Activated T-cell treated with anti-CD3 and anti-CD28 coated beads for 4 hours (primary cell): ENCODE measurements around the gene AAMDC.
"Not testable (repeated sequence)": the region's sequence is repeated elsewhere in the genome, so short reads cannot be mapped to it uniquely, and the experiment has no call there.

Experiments used
- DNase-seq: peaks from one replicate; pipeline ENCODE4 v3.0.0-alpha.2; 2020

The AAMDC gene

GRCh38 chr11:77890100-77890614 is 69.2 kb downstream of the AAMDC start:
- DNase-seq: not testable (repeated sequence)

- DNase-seq: not testable (repeated sequence)
These were observed 69.7 kb downstream of the AAMDC start for GRCh38 chr11:77890619-77891056.

DNA sequence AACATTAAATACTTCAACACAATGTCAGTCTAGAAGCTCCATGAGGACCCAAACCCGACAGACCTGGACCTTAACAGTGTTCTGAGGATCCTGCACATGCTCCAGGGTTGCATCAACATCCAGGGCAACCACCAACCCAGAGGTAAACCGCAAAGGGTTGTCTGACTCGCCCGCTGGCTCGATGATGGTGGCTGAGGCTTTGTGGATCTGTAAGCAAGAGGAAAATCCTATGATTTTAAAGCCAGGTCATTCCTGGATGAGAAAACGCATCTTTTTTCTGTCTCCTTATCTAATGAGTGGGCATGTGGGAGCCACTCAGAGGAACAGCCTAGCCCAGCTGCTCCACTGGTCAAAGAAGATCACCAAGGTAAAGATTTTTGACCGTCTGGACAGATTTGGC is 70.3 kb downstream of the AAMDC start:
- not testable (repeated sequence) for DNase-seq

DNA sequence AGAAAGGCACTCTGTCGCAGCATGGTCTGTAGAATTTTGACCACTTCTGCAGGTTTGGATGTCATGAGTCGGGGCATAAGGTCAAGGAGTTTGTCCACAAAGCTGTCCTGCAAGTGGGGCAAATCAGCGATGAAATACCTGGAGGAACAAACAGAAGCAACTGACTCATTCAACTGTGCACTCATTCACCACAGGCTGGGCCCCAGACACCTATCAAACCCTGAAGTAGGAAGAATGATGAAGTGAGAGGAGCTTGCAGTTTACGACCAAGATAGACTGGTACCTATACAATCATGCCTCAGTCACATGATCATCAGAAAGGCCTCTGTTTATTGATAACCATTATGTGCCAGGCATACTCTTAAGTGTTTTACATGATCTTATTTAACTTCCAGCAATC is 70.8 kb downstream of the AAMDC start:
- not testable (repeated sequence) for DNase-seq

- DNase-seq: not testable (repeated sequence)
These were observed 74.0 kb downstream of the AAMDC start for GRCh38 chr11:77894949-77895348.

DNA sequence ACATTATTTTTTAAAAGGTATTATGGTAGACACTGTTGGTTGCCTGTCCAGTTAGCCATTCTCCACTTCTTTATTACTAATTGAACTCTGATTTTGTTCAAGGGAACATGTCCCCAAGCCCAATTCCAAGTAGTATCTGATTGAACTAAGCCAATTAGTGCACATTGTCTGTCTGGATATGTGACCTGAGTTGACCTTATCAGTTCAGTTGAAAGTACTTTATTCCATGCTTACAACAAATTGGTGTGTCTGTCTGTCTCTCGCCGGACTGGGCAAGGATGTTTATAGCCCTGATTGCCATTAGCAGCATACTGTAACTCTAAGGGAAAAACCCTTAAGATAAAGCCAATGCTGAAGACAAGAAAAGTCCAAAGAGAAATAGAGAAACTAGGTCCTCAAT is 87.9 kb downstream of the AAMDC start:
- DNase-seq: no peak

- no peak for DNase-seq
These were observed 88.3 kb downstream of the AAMDC start for GRCh38 chr11:77909277-77909676.

- not testable (repeated sequence) for DNase-seq
These were observed 89.9 kb downstream of the AAMDC start for GRCh38 chr11:77910828-77911227.

GRCh38 chr11:77913608-77914306 is 92.8 kb downstream of the AAMDC start:
- DNase-seq: not testable (repeated sequence)

GRCh38 chr11:77914307-77914791 is 93.4 kb downstream of the AAMDC start:
- not testable (repeated sequence) for DNase-seq

DNA sequence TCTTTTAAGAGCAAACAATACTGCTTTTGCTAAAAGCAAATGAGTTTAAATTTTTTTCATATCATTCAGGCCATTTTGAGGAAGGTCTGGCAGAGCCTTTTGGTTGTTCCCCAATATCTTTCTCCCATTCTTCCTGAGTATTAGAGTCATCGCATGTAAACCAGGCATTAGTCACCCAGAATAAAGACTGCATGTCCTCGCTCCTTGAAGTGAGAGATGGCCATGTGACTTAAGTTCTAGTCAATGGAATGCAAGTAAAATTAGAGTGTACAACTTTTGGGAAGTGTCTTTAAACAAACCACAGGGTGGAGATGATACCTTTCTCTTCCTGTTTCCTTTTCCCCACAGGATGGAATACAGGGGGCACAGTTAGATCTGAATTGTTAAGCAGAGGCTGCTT is 96.8 kb downstream of the AAMDC start:
- DNase-seq: not testable (repeated sequence)
